GM23248 (cell line): ENCODE results near the gene COL6A3.

Experiments
- EZH2 ChIP-seq: fragments of 200-600 bp; sonication (generic); IDR thresholded peaks from 2 replicates; pipeline ENCODE4 v1.6.1; 2018; ENCODE audit warnings: antibody characterized with exemption, mild to moderate bottlenecking; ENCODE audit not compliant: insufficient read depth, poor library complexity, severe bottlenecking
- EZH2phosphoT487 ChIP-seq: fragments of 200-600 bp; sonication (generic); IDR thresholded peaks from 2 replicates; pipeline ENCODE4 v1.6.1; 2018; ENCODE audit warnings: antibody characterized with exemption, moderate library complexity, mild to moderate bottlenecking, low read depth; ENCODE audit not compliant: insufficient read depth

DNA sequence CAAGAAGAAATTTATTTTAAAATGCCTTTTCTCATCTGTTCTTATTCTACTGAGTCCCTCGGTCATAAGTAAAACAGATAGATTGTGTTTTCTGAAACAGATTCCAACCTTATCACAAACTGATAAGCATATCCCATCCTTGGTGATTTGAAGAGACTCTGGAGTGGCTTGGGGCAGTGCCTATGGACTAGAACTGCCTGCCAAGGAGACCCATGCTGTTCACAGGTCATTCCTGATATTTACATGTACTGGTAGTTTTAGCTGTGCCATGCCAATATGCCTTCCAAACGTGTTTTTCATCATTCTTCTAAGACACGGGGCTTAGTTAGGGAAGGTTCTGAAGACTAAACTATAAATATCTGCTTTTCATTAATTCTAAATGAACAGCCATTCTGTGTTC is 11.4 kb upstream of the COL6A3 start:
- no peak for TF ChIP-seq EZH2phosphoT487
- no peak for TF ChIP-seq EZH2
